OCI-LY7 (cell line): ENCODE results near the gene RMDN3.

Experiments used
- CTCF ChIP-seq: fragments of 200-600 bp; sonication (generic); conservative IDR thresholded peaks from 2 replicates; pipeline ENCODE4 v1.5.1; 2014; ENCODE audit warnings: mild to moderate bottlenecking, antibody characterized with exemption, low read length, moderate library complexity, mixed read lengths
- EZH2phosphoT487 ChIP-seq: fragments of 200-600 bp; sonication (generic); IDR thresholded peaks from 2 replicates; pipeline ENCODE4 v1.6.1; 2018; ENCODE audit warnings: low read depth, borderline replicate concordance, mild to moderate bottlenecking, mixed run types, antibody characterized with exemption, low read length, moderate library complexity, mixed read lengths

DNA sequence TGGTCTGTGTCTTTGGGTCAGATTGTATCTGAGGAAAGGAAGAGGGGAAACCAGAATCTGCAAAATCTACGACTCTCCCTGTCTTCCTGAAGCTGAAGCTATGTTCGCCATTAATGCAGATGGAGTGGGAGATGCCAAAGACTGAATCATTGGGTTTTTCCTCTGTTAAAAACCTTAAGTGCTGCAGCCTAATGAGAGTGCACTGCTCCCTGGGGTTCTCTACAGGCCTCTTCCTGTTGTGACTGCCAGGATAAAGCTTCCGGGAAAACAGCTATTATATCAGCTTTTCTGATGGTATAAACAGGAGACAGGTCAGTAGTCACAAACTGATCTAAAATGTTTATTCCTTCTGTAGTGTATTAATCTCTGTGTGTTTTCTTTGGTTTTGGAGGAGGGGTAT, 24.0 kb downstream of the RMDN3 start:
- TF ChIP-seq CTCF: no peak
- TF ChIP-seq EZH2phosphoT487: no peak
